Left hindlimb (tissue), 1 donor: Measurements from ENCODE around the gene ME3.
"Not testable (repeated sequence)": the region's sequence is repeated elsewhere in the genome, so short reads cannot be mapped to it uniquely, and the experiment has no call there.

ENCODE experiments used
- DNase-seq: peaks from one replicate; pipeline ENCODE4 v3.0.0-alpha.2; 2018

Gene ME3

DNA sequence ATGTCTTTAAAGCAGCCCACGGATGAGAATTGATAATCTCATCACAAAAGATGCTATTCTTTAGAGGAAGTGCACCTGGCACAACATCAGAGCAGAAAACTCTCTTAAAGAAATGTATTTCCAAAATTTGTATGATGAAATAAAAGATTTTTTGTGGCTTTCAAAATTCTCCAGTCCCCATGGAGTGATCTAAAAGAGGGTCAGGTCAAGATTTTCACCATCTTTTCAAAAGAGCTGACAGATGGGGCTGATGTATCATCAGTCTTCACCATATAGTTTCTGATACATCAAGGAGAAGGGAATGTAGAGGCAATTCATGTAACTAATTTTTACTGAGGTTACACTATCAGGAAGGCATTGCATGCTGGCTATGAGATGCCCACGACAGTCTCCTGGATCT is 11.7 kb downstream of the ME3 start:
- no peak for DNase-seq

DNA sequence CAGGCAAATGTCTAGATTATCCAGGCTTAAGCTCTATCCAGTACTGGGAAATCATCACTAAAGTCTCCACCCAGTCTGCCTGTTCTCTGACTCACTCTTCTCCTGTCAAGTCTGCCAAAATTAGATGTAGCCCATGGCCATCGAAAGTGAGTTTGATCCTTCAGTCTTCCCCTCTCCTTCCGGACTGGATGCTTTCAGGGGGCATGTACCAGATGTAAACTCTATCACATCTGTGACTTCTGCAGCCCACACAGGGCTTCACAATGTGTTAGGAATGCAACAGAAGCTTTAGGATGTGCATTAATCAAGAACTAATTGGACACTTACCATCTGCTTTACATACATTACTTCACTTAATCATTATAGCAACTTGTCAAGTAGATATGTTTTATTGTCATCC is 12.3 kb downstream of the ME3 start:
- DNase-seq = no peak

DNA sequence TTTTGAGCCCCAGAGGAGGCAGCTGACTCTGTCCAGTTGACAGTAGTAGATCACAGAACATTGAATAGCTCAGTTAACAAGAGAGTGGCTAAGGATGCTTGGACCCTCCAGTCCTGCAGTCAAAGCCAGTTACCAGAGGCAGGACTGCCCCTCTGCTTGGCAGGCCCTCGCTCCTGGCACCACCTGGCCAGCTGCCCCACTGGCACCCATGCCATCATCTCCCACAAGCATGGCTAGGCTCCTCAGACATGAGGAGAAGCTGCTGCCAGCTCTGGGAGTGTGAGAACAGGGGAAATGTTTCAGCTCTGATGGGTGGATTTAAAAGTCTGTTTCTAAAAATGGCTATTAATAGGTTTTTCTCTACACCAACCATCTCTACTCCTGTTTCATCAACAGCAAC is 13.9 kb downstream of the ME3 start:
- DNase-seq = no peak

DNA sequence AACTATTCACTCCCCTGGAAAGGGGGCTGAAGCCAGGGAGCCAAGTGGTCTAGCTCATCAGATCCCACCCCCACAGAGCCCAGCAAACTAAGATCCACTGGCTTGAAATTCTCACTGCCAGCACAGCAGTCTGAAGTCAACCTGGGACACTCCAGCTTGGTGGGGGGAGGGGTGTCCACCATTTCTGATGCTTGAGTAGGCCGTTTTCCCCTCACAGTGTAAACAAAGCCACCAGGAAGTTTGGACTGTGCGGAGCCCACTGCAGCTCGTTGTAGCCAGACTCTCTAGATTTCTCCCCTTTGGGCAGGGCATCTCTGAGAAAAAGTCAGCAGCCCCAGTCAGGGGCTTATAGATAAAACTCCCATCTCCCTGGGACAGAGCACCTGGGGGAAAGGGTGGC is 27.2 kb downstream of the ME3 start:
- DNase-seq = not testable (repeated sequence)

DNA sequence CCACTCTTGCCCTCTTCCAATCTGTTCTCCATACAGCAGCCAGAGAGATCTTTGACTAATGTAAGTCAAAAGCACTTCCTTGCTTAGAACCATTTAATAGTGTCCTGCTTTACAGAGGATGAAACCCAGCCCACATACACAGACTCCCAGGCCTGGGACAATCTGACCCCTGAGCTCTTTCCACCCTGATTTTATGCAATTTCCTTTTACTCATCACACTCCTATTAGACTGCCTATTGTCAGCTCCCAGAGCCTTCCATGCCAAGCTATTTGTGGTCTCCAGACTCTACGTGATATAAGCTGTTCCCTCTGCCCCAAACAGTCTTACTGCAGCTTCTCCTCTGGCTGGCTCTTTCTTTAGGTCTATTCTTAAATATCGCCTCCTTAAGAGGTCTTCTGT is 28.1 kb downstream of the ME3 start:
- DNase-seq = no peak

DNA sequence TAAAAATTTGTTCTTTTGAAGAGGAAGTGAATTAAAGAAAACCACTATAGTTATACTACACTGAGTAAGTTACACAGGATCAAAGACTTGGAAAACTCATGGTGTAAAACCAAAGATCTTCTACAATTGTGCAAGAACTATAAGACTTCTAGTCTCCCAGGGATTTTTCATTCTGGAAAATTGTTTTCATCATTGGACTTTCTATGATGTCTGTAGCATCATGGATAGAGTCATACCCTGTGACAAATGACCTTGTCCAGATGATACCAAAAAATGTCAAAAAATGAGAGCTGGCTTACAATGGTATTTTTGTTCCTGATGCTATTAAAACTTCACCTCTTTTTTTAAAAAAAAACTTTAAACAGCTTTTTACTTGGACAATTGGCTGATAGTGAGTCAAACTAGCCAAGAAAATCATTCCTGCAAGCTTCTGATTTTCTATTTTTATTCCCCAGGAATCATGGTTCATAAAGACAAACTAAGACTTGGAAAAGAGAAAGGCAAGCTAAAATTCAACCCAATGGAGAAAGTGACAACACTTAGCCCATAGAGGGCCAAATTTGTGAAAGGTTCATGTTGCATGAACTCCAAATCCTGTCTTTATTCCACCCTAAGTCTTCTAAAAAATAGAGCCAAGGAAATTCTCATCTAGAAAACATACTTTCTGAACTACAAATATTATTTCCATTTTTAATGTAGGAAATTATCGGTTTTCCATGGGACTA is 30.7 kb downstream of the ME3 start:
- DNase-seq = no peak

DNA sequence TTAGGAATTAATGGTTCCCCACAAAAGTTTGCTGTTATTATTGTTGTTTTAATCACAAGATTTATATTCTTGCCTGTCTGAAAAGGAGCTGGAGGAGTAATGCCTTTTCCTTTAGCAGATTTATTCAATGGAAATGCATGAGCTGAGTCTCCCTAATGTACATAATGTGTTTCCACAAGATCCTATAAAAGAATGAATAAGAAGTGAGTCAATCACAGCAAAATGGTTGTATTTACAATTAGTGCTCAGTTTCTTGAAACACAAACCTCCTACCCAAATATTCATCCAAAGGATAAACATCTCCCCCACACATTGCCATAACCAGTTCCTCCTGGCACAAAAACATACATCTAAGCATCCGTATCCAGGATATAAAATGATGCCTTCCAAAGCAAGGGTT is 33.3 kb downstream of the ME3 start:
- no peak for DNase-seq

DNA sequence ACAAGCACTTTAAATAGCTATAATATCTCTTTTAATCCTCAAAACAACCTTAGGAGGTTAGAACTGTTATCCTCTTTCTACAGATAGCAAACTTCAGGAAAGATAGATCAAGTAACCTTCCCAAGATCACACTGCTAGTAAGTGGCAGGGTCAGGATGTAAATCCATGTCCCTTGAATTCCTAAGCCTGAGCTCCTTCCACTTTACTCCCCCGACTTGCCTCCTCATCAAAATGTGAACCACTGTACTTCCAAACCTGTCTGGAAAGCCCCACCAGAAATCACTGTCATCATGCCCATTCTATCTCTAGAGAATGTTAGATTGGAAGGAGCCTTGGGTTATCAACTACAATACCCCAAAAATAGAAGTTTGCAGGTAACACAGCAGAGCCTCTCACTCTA is 33.7 kb downstream of the ME3 start:
- no peak for DNase-seq

DNA sequence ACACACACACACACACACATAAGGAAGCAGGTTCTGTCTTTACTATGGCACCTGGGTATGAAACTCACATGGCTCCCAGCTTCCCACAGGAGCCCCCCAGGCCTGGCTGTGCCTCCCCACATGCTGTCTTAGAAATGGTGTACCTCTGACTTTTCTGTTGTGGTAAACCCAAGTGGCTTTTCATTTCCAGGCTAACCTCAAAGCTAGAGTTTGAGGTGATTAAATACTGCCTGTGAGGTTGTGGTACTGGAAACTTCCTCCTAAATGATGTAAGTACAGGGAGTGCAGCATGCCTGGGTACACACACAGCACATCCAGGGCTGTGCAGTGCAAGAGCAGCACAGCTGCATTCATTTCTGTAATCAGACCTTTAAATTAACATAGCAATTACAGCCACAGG is 34.4 kb downstream of the ME3 start:
- DNase-seq = no peak

DNA sequence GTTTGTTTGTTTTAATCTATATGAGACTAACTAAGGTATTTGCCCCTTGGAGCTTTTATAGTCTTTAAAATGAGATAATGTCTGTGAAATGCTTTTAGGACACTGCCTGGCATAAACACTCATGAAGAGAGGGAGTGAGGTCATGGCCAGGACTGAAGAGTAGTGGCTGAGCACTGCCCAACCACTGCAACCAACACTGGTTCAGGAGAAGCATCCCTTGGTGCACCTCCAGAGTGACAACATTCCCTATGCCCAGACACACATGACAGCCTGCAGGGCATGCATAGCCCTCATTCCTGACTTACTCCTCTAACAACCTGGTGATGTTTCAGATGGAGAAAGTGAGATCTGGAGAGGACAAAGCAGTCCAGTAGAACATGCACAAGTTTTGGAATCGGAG is 36.1 kb downstream of the ME3 start:
- no peak for DNase-seq

DNA sequence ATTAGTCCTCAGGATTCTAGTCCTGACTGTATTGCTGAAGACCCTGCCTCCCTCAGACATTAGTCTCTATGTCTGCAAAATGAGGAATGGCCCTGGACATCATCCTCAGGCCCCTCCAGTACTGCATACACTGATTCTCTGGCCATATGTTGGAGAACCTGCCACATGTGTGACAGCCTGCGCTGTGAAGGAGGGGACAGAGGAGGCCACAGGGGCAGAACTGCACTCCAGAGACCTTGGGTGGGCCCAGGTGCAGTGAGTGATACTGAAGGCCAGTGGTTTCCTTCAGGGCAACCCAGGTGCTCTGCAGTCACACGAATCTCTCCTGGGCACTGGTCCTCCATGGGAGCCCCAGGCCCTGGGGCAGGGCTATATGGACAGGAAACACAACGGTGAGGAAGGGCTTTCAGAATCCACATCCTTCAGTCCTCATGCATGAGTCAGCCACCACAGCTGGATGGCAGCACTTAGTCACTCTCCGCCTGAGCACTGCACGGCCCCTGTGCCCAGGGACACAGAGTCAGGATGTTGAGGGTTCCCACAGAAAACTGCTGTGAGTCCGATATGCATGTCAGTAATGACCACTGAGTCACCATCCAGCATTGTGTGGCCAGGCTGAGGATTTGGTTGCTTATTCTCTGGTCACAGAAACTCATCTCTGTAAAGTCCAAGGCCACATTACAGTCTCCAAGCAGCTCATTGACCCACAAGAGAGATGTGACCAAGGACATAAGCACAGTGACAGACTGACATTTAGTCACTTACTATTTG is 39.7 kb downstream of the ME3 start:
- DNase-seq = peak; percentile 53

DNA sequence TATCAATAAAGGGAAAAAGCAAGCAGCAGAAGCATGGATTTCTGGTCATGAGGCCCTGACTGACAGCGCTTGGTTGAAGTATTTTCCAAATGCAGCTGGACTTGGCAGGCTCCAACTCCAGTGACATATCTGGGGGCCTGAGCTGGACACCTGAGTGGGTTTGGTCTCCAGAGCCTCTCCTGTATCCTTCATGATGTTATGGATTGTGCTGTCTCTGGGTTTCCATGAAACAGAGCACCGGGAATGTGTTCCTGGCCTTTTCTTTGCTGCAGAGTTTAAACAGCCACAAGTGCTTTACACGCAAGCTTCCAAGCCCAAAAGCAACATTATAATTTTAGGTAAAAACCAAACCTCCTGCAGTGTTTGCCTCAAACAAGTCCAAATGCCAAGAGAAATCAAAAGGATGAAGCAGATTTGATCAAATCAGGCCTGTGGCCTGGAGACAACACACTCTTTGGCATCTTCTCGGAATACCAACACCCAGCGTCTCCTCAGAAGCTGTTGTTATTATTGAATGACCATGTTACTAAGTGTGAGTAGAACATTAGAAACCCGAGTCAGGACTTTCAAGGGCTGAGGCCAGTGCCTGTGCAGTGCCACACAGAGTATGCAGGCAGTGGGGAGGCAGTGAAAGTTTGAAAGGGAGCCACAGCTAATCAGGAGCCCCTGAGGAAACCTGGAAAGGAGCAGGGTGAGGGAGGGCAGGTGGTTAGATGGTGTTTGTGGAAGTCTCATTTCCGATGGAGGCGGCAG is 42.0 kb downstream of the ME3 start:
- DNase-seq = no peak

DNA sequence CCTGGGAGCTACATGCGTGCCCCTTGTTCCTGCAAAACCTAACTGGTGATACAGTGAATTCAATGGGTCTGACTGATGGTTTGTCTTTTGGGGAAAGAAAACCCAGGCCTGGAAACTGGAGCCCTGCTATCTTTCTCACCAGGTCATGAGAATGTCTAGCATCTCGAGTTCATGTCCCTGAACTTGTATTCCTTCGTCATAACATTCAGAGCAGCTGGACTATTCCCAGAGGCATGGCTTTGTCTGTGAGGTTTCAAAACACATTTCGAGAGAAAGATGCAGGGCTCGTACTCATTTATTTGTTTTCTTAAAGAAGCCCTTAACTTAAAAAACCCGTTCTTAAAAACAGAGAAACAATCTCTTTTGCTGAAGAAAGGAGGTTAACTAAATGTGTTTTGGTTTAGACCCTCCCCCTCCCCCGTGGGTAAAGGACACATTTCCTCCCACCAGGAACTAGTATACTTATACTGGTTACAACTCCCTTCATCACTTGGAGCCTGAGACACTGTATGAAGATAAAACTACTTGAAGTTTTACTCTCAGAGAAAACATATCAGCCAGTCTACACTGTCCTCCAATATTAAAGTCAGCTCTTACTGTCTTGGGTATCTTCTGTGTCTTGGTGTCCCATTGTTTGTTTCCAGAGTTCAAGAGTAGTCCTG is 43.2 kb downstream of the ME3 start:
- DNase-seq = no peak

DNA sequence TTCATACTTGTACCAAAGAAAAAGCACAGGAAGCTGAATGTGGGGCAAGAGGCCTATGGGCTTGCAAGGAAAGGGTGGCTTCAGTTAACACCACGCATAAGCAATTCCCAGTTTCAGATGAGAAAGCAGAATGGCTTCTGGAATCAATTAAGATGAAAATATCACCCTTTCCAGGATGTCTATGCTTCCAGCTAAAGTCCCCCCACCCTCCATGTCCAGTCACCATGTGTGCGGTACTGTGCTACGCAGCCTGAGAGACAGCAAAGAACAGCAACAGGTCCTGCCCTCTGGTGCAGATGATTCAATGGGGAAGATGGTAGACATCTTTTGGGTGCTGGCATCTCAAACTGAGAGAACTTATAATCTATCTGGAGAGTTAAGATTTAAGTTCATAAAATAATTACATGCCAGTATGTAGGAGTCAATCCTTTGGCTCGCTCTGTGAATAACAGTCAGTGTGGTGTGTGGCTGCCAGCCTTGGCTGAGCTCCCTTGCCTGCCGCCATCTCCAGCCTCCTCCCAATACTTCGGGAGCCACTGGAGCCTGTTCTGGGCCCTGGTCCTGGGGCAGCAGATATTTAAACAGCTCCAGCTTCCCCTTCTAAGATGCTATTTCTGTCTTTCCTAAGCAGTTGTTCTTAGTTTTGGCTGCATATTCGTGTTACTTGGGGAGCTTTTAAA is 44.5 kb downstream of the ME3 start:
- DNase-seq = peak; percentile 66

DNA sequence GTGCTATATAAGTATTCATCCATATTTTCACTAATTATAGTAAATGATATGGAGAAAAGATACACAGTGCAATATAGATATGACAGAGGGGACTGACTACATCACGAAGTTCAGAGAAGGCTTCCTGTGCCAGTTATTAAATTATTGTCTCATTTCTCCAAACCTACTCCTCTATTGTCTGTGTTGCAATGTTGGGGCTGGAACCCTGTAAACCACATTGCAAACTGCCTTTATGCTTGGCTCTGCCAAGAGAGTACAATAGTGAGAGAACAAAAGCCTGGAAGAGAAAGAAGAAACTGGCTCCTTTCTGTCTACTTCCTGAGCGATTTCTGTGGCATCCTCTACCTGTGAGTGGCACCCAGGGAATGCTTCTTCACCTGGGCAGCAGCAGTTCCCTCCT is 46.4 kb downstream of the ME3 start:
- no peak for DNase-seq

DNA sequence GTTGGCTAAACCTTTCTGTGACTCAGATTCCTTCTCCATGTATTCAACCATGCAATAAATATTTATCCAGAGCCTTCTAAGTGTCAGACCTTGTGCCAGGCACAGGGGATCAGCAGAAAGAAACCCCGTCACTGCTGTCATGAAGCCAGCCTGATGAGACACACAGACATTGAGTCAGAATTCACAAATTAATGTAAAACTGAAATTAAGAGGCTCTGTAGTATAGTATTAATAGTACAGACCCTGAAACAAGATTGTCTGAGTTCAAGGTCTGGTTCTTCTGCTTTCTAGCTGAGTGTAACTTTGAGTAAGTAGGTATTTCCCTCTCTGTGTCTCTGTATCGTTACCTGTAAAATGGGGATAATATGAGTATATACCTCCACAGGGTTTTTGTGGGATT is 46.9 kb downstream of the ME3 start:
- DNase-seq = no peak

DNA sequence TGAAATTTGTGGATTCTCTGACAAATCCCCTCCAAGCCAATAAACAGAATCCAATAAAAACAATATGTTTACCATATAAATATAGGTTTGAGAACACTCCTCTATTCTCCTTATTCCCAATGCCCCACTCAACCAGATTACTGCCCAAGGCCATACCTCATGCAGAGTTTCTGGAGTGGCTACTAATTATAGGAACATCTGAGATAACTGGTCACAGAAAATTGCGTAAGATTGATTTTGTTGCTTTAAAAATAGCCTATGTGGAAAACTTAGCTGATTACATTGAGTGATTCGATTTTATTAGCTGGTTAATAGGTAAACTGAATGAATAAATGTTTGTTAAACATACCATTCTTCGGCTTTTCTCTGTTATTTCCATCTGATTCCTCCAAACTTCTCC is 48.0 kb downstream of the ME3 start:
- no peak for DNase-seq

DNA sequence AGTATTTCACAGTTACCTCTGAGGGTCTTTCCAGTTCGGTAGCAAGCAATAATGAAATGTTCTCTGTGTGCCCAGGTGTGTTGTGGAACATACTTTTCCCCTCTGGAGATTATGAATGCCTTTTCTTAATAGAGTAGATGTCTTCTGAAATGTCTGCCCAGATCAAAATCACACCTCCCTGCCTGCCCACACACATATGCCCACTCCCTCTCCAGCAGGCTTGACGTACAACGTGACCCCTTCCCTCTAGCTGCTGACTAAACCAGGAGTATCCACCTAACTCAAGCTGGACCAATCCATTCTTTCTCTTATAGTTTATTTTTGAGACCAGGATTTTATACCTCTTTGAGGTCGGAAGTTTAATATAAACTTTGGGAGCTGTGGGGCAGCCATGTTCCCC is 48.7 kb downstream of the ME3 start:
- no peak for DNase-seq

DNA sequence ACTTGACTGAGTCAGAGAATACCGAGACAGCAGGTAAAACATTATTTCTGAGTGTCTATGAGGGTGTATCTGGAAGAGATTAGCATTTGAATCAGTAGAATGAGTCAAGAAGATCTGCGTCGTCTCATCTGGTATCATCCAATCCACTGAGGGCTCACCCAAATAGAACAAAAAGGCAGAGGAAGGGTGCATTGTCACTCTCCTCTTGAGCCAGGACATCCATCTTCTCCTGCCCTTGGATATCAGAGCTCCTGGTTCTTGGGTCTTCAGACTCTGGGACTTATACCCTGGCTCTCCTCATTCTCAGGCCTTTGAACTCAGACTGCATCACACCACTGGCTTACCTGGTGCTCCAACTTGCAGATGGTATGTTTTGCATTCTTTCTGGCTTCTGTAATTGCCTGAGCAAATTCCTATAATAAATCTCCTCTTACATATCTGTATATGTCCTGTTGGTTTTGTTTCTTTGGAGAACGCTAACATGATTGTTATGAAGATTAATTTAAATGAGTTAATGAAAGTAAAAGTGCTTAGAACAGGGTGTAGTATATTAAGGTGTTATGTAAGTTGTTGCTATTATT is 49.3 kb downstream of the ME3 start:
- DNase-seq = no peak

DNA sequence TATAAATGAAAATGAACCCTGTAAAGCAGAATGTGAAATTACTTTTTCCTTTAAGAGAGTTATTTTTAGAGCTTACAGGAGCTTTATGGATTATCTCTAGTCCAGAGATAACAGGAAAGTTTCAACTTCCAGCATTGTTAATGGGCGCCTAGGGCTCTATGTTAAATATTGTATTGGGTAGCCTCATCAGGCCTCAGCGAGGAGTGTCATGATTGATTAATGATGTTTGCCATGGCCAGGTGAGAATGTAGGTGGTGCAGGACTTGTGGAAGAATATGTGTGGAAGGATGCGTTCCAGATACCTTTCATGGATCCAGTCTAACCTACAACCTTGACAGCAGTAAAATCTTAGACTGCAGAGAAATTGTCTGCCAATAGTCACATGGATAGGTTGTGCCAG is 50.6 kb downstream of the ME3 start:
- no peak for DNase-seq

DNA sequence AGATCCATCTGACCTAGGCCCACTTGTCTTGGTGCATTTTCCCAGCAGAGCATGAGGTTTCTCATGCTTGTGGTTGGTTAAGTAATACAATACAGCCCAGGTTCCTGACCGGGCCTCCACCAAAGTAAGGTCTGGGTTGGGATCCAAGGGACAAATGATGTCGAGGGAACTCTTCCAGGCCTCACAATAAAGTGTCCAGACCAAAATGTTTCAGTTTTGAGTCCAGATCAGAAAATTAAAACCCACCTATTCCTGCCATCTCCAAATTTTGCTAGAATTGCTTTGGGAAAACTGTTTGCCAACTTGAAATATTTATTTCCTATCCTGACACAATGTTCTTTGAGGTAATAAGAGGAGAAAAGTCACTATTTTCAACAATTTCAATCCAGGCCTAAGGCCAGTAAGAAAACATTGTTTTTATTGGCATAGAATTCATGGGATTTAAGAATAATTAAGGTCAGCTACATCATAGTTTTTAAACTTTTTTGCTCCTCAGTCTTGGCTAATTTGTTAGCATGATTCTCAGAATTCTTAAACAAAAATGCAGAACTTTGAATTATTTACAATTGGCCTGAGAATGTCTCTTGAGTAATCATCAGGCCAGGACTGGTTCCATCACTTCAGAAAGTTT is 51.4 kb downstream of the ME3 start:
- DNase-seq = peak; percentile 64

DNA sequence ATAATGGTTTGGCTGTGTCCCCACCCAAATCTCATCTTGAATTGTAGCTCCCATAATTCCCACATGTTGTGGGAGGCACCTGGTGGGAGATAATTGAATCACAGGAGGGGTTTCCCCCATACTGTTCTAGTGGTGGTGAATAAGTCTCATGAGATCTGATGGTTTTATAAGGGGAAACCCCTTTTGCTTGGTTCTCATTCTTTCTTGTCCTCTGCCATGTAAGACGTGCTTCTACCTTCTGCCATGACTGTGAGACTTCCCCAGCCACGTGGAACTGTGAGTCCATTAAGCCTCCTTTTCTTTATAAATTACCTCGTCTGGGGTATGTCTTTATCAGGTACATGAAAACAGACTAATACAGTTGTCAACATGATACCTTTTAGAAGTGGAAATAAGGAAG is 53.0 kb downstream of the ME3 start:
- DNase-seq = not testable (repeated sequence)
